Stimulated activated CD8-positive, alpha-beta memory T cell treated with anti-CD3 and anti-CD28 coated beads, Interleukin-7, amount 100 ng/mL, for 1 hour (primary cell): ENCODE measurements around the gene PCNT.

ENCODE experiments used
- DNase-seq, 2 donors: peaks; one replicate each; pipeline ENCODE4 v3.0.0-alpha.2; 2020; ENCODE audit warnings: low read depth in 2 of 2

PCNT gene

GRCh38 chr21:46329796-46330195, 5.8 kb downstream of the PCNT start:
- DNase-seq: no peak

- no peak for DNase-seq
These were observed 10.6 kb downstream of the PCNT start for GRCh38 chr21:46334351-46335140.

GRCh38 chr21:46336603-46337002, 12.6 kb downstream of the PCNT start:
- DNase-seq: no peak

- DNase-seq: no peak
These were observed 17.0 kb downstream of the PCNT start for GRCh38 chr21:46340998-46341397.

DNA sequence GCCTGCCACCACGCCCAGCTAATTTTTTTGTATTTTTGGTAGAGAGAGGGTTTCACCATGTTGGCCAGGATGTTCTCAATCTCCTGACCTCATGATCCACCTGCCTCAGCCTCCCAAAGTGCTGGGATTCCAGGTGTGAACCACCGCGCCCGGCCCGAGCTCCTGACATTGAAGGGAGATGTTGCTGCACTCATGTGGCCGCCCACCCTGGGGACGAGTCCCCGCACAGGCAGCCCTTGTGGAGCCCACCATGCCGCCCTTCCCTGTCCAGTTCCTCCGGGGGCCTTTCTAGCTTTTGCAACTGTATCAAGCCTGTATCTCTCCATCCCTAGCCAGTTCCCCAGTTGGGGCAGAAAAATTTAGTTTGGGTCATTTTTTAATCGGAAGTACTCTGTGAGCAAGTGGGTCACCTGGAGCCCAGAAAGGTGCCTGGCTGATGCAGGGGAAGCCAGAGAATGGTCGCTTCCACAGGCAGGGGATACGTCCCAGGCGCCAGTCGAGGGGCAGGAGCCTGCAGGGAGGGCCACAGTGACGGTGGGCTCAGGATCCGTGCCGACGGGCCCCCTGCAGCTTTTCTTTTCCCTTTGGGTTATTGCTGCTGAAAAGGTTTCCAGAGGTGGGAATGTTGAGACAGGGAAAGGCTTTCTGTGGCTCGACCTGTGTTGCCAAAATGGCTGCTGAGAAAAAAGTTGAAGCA, 20.4 kb downstream of the PCNT start:
- no peak for DNase-seq

DNA sequence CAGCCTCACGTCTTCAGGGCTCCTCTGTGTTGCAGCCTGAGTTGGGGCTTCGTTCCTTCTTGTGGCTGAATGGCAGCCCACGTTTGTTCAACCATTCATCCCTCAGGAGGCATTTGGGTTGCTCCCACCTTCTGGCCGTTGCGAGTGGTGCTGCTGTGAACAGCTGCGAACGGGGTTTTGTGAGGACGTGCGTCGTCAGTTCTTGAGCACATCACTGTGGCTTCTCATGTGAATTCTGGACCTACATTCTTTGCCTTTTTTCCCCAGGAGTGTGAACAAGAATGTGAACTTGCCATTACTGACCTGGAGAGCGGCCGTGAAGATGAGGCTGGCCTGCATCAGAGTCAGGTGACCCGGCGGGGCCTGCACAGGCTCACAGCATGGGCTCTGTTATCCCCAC, 21.9 kb downstream of the PCNT start:
- no peak for DNase-seq

DNA sequence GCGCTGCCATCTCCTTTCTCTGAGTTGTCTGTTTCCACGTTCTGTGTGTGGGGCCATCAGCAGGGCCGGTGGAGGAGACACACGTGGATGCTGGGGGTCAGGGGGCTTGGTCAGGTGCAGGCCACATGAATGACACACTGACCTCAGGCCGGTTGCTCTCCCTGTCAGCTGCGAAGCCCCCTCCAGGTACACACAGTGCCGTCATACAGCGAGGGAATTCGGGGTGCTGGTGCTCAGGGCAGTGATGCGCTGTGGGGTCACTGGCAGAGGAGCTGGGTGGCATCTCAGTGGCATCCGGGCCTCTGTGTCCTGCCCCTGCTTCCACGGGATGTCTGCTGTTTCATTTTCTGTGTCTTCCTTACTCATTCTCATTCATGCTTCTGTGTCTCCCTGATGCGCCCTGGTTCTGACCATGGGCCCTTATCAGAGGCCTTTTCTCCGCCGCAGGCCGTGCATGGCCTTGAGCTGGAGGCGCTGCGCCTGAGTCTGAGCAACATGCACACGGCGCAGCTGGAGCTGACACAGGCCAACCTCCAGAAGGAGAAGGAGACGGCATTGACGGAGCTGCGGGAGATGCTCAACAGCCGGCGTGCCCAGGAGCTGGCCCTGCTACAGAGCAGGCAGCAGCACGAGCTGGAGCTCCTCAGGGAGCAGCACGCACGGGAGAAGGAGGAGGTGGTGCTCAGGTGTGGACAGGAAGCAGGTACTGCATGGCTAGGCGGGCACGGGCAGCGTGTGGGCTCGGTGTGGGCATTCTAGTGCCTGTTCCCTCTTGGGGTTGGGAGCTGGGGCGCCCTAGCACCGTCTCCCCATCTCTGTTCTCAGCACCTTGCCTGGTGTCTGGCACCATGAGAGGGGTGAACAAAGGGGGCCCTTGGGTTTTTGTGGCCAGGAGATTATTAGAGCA, 22.6 kb downstream of the PCNT start:
- DNase-seq: no peak

DNA sequence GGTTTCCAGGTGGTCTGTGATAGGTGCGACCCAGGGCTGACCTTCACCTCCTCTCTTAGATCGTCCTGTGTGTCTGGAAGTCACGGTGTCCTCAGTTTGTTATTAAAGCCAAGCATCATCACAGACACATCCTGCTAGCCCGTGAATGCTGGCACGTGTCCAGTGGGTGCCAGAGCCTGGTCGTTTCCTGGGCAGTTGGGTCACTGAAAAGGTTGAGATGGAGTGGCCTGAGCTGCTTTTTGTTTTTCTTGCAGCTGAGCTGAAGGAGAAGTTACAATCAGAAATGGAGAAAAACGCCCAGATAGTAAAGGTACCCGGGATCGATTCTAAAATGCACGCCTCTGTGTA, 23.2 kb downstream of the PCNT start:
- DNase-seq: no peak

DNA sequence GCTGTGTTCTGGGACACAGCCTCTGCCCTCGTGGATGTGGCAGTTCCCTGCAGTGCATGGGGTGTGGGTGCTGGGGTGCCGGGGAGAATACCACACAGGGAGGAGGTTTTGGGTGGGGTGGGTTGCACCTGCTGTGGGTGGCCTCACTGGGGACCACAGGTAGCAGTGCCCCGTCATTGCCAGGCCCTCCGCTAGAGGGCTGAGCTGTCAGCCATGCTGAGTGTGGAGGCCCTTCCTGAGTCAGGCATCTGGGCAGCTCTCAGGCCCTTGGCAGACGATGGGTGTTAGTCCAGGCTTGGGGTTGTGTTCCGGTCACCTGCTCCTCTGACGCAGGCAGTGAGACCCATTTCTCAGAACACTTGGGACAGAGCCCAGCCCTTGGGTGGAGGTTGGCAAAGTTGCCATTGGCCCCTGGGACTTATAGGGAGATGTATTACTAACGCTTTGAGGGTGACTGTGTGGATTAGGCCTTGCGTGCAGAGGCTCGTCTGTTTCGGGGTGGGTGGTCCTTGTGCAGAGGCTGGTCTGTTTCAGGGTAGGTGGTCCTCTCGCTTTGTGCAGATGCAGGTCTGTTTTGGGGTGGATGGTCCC, 23.9 kb downstream of the PCNT start:
- no peak for DNase-seq

DNA sequence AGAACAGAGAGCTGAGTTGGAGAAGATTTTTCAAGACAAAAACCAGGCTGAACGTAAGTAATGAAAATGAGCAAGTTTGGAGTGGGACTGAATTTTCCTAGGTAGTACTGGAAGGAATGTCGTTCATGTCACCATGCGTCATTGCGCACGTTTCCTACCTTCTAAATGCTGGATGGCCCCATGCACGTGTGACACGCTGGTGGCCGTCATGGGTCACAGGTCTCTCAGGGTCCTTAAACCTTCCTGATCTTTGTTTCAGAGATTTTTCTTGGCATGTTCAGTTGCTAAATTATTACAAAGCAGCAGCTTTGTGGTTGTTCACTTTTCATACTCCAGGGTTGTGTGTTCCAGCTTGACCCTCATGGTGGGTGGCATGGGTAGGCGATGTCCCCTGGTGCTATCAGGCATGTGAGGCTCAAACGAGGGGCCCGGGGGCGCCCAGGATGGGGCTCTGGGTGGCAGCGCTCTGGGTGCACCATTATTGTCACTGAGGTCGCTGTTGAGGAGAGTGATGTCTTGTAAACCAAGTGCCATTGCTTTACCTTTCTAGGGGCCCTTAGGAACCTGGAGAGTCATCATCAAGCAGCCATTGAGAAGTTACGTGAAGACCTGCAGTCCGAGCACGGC, 25.3 kb downstream of the PCNT start:
- DNase-seq: no peak

DNA sequence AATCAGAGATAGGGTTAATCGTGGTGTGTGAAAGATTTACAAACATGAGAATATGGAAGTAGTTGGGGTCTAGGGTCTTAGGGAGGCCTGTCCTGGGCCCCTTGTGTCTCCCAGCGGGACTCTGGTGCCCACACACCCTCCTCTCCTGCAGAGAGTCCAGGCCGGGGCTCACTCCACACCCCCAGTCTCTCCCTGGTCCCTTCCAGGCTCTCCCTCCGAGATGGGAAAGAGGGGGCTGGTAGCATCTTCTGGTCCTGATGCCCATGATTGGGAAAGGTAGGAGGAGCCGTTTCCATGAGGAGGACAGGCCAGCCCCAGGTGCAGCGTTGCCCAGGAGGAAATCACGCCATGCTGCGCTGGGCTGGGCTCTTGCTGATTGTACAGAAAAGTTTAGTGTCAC, 26.6 kb downstream of the PCNT start:
- DNase-seq: no peak

DNA sequence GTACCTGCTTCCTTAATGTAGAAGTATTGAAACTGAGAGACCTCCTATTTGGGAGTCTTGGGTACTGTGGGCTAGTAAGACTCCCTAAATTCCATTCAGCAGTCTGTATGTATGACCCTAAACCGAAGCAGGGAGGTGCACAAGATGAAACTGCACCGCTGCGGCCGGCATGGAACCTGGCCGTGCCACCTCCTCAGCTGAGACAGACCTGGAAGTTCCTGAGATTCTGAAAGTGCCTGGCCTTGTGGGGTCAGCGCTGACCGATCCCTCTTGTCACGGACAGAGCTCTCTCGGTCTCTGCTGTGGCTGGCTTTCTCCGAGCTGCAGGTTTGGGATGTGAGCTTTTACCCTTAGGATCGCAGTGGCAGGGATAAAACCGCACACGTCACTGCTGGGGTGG, 27.0 kb downstream of the PCNT start:
- DNase-seq: no peak

- no peak for DNase-seq
These were observed 27.7 kb downstream of the PCNT start for GRCh38 chr21:46351476-46352163.

GRCh38 chr21:46352164-46352515, 28.2 kb downstream of the PCNT start:
- no peak for DNase-seq

DNA sequence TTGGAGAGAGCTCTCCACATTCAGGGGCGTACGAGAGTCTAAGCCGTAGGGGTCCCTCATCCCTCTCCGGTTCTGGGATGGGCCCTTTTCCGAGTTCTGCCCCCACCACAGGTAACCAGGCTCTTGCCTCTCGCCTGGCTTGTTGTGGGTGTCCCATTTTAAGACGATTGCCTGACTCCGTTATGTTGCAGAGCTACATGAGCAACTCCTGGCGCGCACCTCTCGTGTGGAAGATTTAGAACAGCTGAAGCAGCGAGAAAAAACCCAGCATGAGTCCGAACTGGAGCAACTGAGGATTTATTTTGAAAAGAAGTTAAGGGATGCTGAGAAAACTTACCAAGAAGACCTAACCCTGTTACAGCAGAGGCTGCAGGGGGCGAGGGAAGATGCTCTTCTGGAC, 29.0 kb downstream of the PCNT start:
- no peak for DNase-seq

- DNase-seq: no peak
These were observed 30.1 kb downstream of the PCNT start for GRCh38 chr21:46354046-46354445.

GRCh38 chr21:46354518-46354917, 30.6 kb downstream of the PCNT start:
- no peak for DNase-seq

- DNase-seq: no peak
These were observed 31.4 kb downstream of the PCNT start for GRCh38 chr21:46355161-46356004.

DNA sequence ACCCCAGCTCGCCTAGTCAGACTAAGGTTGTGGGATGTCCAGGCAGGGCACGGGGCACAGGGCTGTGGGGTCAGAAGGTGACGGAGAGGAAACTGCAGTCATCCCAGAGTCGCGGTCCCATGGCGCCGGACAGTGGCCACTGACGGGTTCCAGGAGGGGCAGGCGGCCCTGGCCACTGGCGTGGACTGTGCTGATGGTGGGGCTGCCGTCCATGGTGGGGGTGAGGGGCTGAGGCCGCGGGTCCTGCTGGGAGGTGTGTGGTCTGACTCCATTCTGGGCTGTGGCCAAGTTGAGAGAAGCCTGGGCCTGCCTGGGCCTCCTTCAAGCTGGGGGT, 32.0 kb downstream of the PCNT start:
- no peak for DNase-seq
